Measurements from ENCODE around the gene LILRA1.
"Not testable (repeated sequence)": the region's sequence is repeated elsewhere in the genome, so short reads cannot be mapped to it uniquely, and the experiment has no call there.

DNA sequence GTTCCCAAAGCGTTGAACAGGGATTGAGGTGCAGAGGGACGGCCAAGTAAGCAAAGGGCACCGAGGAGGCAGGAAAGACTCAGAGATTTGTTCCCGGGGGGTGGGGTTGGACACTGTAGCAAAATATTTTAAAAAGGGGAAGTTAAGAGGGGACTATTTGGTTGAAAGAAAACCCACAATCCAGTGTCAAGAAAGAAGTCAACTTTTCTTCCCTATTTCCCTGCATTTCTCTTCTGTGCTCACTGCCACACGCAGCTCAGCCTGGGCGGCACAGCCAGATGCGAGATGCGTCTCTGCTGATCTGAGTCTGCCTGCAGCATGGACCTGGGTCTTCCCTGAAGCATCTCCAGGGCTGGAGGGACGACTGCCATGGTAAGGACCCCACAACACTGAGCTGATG lies 36.8 kb downstream of the LILRA1 start, which contains the start of gene LILRB1:
- TF ChIP-seq YY1 (IDR thresholded peaks at IDR 0.05; ENCODE audit: low read depth, low read length); RAD21 (IDR thresholded peaks at IDR 0.05; ENCODE audit: insufficient read depth, low read depth, low read length); POLR2A (IDR thresholded peaks at IDR 0.05; ENCODE audit: low read depth, low read length); KAT2A (conservative IDR thresholded peaks at IDR 0.05; ENCODE audit: control insufficient read depth, low read depth, low read length): not testable (repeated sequence)

Data from GM12878 (cell line).